ENCODE data around the gene UTF1.
"Not testable (repeated sequence)": the region's sequence is repeated elsewhere in the genome, so short reads cannot be mapped to it uniquely, and the experiment has no call there.

Gene UTF1

GRCh38 chr10:133225707-133226191 is 4.3 kb upstream of the UTF1 start:
- Mint-ChIP-seq H3K27ac (no peak overlapping the region), H3K9me3 (no peaks in the 10 kb centered on the region), H3K36me3 (ENCODE audit: low read depth) (no peaks in the 10 kb centered on the region), H3K4me1 (ENCODE audit: low read depth) (peaks cover 21% of the 10 kb centered on the region), H3K27me3 (peaks cover 48% of the 10 kb centered on the region), H3K4me3 (no peak overlapping the region)
- DNase-seq, result no peak

DNA sequence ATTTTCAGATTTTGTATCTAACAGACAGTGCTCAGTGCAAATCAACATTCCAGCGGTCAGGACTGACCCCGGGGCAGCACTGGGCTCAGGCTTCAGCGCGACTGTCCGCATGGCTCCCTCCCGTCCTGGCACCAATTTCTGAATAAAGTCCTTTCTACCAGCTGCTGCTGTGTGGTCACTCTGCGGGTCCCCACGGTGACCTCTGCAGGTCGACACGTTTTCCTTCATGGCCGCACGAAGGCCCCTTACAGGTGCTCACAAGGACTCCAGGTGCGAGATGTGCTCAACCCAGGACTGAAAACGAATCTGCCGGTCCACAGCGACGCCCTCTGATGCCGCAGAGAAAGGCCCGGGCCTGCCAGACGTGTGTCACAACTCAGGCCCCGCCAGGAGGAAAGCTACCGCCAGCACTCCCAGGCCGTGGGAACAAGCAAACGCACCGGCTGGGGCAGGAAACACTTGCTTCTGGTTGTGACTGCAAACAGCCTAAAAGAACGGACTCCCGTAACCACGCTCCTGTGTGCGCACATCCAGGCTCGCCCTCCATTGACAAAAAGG is 3.7 kb upstream of the UTF1 start:
- Mint-ChIP-seq H3K36me3 (ENCODE audit: low read depth) (no peaks in the 10 kb centered on the region), H3K9me3 (no peaks in the 10 kb centered on the region), H3K27ac (no peak overlapping the region), H3K4me3 (no peak overlapping the region), H3K4me1 (ENCODE audit: low read depth) (peaks cover 21% of the 10 kb centered on the region), H3K27me3 (peaks cover 46% of the 10 kb centered on the region)
- DNase-seq, result no peak

DNA sequence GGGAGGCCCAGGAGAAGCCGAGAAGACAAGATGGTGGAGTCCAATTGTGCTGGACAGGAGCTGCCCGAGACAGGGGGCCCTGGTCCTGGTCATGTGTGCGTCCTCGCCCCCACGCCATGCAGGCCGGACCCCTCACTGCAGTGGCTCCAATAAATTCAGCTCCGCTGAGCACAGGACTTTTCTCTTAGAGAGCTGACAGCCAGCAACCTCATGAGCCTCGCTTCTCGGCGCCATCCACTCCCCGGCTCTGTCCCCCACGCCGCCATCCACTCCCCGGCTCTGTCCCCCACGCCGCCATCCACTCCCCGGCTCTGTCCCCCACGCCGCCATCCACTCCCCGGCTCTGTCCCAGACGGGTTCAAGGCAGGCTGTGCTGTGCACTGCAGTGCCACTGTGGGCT is 2.8 kb upstream of the UTF1 start:
- no peak for DNase-seq
- no peaks in the 10 kb centered on the region for H3K36me3 Mint-ChIP-seq (ENCODE audit: low read depth)
- H3K27ac Mint-ChIP-seq, result no peak overlapping the region
- peaks cover 23% of the 10 kb centered on the region for H3K4me1 Mint-ChIP-seq (ENCODE audit: low read depth)
- peaks cover 53% of the 10 kb centered on the region for H3K27me3 Mint-ChIP-seq
- no peaks in the 10 kb centered on the region for H3K9me3 Mint-ChIP-seq
- no peak overlapping the region for H3K4me3 Mint-ChIP-seq

DNA sequence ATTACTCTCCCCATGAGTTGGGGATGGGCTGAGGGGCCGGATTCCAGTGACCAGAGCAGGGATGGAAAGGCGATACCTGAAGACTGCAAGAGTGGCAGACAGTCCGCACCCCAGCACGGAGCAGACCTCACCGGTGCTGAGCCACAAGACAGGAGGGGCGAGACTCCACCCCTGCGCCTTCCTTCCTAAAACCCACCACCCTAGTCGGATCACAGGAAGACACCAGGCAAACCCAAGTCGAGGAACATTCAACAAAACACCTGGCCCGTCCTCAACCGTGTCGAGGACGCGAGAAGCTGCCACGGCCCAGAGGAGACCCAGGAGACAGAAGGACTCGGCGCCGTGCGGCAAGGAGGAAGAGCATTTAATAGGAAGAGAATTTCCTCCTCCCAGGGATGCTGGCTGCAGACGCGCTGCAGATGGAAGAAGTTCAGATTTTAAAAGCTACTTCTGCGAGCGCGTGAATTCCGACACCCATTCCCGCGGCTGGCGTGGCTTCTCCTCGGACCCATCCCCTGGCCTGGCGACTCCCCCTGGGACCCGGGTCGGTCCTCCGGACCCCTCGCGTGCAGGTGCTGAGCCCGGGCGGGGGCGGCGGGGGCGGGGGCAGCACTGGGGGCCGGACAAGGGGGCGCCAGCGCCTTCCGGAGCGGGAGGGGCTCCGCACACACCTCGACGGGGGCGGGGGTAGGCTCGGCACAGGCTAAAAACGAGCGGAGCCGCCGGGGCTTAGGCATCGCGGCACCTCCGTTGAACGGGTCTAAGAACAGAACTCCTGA is 563 bp upstream of the UTF1 start:
- H3K9me3 Mint-ChIP-seq, result no peaks in the 10 kb centered on the region
- H3K36me3 Mint-ChIP-seq (ENCODE audit: low read depth), result no peaks in the 10 kb centered on the region
- H3K27me3 Mint-ChIP-seq, result peaks cover 75% of the 10 kb centered on the region
- no peak overlapping the region for H3K4me3 Mint-ChIP-seq
- H3K27ac Mint-ChIP-seq, result no peak overlapping the region
- H3K4me1 Mint-ChIP-seq (ENCODE audit: low read depth), result peaks cover 23% of the 10 kb centered on the region
- DNase-seq, result no peak

DNA sequence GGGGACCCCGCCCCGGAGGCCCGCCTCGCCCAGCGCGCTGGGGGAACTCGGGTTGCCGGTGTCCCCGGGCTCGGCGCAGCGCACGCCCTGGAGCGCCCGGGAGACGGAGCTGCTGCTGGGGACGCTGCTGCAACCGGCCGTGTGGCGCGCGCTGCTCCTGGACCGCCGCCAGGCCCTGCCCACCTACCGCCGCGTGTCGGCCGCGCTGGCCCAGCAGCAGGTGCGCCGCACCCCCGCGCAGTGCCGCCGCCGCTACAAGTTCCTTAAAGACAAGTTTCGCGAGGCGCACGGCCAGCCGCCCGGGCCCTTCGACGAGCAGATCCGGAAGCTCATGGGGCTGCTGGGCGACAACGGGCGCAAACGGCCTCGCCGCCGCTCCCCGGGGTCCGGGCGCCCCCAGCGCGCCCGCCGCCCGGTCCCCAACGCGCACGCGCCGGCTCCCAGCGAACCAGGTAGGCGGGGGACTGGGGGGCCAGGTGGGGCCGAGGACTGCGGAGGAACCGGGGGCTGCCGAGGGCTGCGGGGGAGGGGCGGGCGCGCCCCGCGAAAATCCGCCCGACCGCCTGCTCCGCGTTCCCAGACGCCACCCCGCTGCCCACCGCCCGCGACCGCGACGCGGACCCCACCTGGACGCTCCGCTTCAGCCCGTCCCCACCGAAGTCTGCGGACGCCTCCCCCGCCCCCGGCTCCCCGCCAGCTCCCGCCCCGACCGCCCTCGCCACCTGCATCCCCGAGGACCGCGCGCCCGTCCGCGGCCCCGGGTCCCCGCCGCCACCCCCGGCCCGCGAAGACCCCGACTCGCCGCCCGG is 574 bp downstream of the UTF1 start:
- no peaks in the 10 kb centered on the region for H3K9me3 Mint-ChIP-seq
- peaks cover 78% of the 10 kb centered on the region for H3K27me3 Mint-ChIP-seq
- H3K4me1 Mint-ChIP-seq (ENCODE audit: low read depth), result peaks cover 23% of the 10 kb centered on the region
- DNase-seq, result peak; percentile 50
- no peaks in the 10 kb centered on the region for H3K36me3 Mint-ChIP-seq (ENCODE audit: low read depth)
- H3K4me3 Mint-ChIP-seq, result no peak overlapping the region
- no peak overlapping the region for H3K27ac Mint-ChIP-seq

DNA sequence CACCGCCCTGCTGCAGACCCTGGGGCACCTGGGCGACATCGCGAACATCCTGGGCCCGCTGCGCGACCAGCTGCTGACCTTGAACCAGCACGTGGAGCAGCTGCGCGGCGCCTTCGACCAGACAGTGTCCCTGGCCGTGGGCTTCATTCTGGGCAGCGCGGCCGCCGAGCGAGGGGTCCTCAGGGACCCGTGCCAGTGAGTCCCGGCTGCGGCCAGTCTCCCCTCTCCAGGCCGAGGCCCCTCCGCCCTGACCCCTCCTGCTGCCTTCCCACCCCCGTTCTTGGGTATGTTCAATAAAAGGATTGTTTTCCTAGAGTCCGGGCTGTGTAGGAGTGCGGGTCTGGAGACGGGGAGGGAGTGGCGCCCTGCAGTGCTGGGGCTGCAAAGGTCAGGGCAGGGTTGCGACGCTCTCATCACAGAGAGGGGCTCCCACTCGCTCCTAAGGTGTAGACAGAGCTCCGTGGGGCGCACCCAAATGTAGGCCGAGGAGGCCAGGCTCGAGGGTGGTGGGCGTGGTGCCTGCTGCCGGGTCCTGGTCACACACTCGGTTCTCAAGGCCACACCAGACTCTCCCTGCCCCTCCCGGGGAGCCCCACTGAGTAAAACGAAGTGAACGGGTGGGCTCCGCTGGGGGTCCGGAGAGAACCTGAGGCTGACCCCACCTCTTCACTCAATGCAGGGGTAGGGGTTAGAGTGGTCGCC is 1.4 kb downstream of the UTF1 start:
- DNase-seq, result no peak
- H3K4me1 Mint-ChIP-seq (ENCODE audit: low read depth), result peaks cover 17% of the 10 kb centered on the region
- H3K27ac Mint-ChIP-seq, result no peak overlapping the region
- peak overlapping the region; percentile 38 for H3K4me3 Mint-ChIP-seq
- H3K27me3 Mint-ChIP-seq, result peaks cover 75% of the 10 kb centered on the region
- no peaks in the 10 kb centered on the region for H3K36me3 Mint-ChIP-seq (ENCODE audit: low read depth)
- no peaks in the 10 kb centered on the region for H3K9me3 Mint-ChIP-seq

- Mint-ChIP-seq H3K36me3 (ENCODE audit: low read depth) (no peaks in the 10 kb centered on the region), H3K4me1 (ENCODE audit: low read depth) (peaks cover 11% of the 10 kb centered on the region), H3K9me3 (no peaks in the 10 kb centered on the region), H3K4me3 (no peak overlapping the region), H3K27me3 (peaks cover 68% of the 10 kb centered on the region), H3K27ac (no peak overlapping the region)
- no peak for DNase-seq
Measured at GRCh38 chr10:133231946-133232574, 2.0 kb downstream of the UTF1 start.

GRCh38 chr10:133234796-133235195 is 4.8 kb downstream of the UTF1 start:
- Mint-ChIP-seq H3K4me3 (peak overlapping the region; percentile 43), H3K27me3 (peaks cover 66% of the 10 kb centered on the region), H3K4me1 (ENCODE audit: low read depth) (peaks cover 11% of the 10 kb centered on the region)
- H3K27ac Mint-ChIP-seq; DNase-seq; H3K9me3 Mint-ChIP-seq; H3K36me3 Mint-ChIP-seq (ENCODE audit: low read depth): not testable (repeated sequence)

- Mint-ChIP-seq H3K4me3 (peak overlapping the region; percentile 43), H3K27ac (no peak overlapping the region), H3K27me3 (peaks cover 70% of the 10 kb centered on the region), H3K4me1 (ENCODE audit: low read depth) (peaks cover 11% of the 10 kb centered on the region), H3K36me3 (ENCODE audit: low read depth) (no peaks in the 10 kb centered on the region), H3K9me3 (no peaks in the 10 kb centered on the region)
- no peak for DNase-seq
Measured at GRCh38 chr10:133235265-133235855, 5.3 kb downstream of the UTF1 start.

DNA sequence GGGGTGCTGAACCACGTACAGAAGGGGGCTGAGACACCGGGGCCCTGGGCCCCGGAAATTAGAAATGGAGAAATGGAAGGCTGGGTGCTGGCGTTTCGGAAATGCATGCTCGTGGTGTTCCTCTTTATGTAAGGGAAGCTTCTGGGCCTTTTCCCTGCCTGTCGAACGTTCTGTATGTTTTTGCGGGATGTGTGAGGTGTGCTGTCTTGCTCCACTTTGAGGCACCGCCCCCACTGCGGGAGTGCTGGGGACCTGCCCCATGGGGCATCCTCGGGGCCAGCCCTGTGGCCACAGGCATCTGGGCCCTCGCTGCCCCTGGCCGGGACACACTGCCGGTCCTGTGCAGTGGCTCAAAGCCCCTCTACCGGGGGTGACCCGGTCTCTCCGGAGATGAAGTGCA is 5.9 kb downstream of the UTF1 start:
- Mint-ChIP-seq H3K27ac (no peak overlapping the region), H3K36me3 (ENCODE audit: low read depth) (no peaks in the 10 kb centered on the region), H3K4me1 (ENCODE audit: low read depth) (peaks cover 14% of the 10 kb centered on the region), H3K9me3 (no peaks in the 10 kb centered on the region), H3K27me3 (peaks cover 72% of the 10 kb centered on the region), H3K4me3 (no peak overlapping the region)
- no peak for DNase-seq

- no peaks in the 10 kb centered on the region for H3K36me3 Mint-ChIP-seq (ENCODE audit: low read depth)
- DNase-seq, result no peak
- H3K9me3 Mint-ChIP-seq, result no peaks in the 10 kb centered on the region
- H3K27me3 Mint-ChIP-seq, result peaks cover 73% of the 10 kb centered on the region
- peaks cover 19% of the 10 kb centered on the region for H3K4me1 Mint-ChIP-seq (ENCODE audit: low read depth)
- no peak overlapping the region for H3K27ac Mint-ChIP-seq
- H3K4me3 Mint-ChIP-seq, result no peak overlapping the region
Measured at GRCh38 chr10:133236401-133237240, 6.6 kb downstream of the UTF1 start.

GRCh38 chr10:133237241-133237587 is 7.2 kb downstream of the UTF1 start:
- H3K4me3 Mint-ChIP-seq, result no peak overlapping the region
- no peaks in the 10 kb centered on the region for H3K36me3 Mint-ChIP-seq (ENCODE audit: low read depth)
- H3K9me3 Mint-ChIP-seq, result no peaks in the 10 kb centered on the region
- peaks cover 23% of the 10 kb centered on the region for H3K4me1 Mint-ChIP-seq (ENCODE audit: low read depth)
- H3K27ac Mint-ChIP-seq, result no peak overlapping the region
- DNase-seq, result no peak
- peaks cover 73% of the 10 kb centered on the region for H3K27me3 Mint-ChIP-seq

Data from activated T-cell treated with anti-CD3 and anti-CD28 coated beads, Interleukin-2, amount 50 U/mL, for 24 hours (primary cell).